ENCODE measurements around the gene AOPEP.
"Not testable (repeated sequence)": the region's sequence is repeated elsewhere in the genome, so short reads cannot be mapped to it uniquely, and the experiment has no call there.

The AOPEP gene

DNA sequence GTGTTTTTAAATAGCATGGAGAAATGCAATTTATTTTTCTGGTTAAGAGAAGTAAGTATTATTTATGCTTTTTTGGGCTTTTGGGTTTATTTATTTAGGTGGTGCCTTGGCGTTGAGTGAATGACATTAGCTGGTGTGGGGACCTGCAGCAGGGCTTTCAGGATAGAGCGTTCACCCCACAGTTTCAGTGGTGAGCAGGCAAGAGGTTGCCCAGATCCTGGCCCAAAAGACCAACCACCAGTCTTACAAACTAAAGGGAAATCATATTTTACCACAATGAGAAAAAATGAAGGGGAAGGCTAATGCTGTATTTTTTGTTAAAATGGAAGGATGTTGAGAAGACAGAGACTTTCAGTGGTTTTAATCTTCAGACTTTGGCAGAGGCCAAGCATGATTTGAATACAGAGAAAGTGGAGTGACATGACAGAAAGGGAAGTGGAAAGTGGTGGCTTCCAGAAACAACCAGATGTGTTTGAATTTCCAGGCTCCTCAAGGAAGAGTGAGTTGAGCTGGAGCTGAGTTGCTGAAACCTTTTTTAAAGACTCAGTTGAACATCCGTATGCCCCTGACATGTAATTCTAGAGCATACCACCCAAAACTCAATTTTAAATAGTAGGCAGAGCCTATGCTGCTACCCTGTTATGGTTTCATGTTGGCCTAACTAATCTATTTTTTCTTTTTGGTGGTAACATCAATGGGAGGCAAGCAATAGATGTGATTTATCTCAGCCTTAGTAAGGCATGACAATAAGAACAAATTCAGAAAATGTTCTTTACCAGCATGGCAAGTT lies 94.8 kb downstream of the AOPEP start:
- DNase-seq: no peak

DNA sequence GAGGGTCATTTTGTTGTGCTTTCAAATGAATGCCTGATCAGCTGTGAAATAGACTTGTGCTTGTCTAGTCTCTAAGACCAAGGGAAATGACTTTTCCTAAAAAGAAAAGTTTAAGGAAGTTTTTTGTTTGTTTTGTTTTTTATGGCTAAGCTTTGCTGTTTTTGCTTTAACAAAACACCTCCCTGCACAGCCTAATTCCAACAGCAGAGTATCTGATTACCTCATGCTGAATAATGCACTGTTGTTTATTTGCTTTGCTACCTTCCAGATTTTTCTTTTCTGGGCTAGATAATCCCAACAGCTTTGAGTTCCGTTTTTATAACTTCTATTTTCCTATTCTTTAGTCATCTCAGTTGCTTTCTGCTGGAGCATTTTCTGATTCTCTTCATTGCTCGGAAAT lies 95.8 kb downstream of the AOPEP start:
- no peak for DNase-seq

DNA sequence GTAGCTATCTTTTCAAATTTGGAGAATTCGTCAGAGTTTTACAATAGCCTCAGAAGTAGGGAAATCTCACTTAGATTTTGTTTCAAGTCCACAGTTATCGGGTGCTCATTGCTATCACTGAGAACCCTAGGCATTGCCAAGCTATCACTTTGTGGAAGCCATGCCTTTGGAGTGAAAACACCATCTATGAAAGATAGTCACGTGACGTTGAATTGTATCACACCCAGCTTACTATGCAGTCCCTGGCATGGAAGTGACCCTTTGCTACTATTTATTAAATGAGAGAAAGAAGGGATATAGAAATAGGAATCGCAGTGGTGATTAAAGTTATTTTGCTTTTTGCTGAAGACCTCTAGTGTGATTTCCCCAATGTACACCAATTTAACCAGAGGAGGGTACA lies 97.2 kb downstream of the AOPEP start:
- DNase-seq: no peak

DNA sequence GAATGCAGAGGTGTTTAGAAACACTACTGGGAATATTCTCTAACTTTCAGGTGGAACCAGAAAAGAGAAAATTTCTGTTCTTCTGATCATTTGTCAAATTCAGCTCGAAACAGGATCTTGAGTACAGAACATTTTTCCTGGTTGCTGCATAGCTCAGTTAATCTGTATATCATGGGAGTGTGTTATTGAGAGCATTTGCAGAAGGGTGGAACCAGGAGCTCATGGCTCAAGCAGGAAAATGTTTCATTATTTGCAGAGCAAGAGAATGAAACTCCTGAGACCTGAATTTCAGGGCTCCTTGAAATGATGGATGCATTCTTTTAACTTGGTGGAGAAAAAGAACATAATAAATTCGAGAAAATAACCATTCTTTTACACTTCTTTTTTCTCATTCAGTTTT lies 97.9 kb downstream of the AOPEP start:
- DNase-seq: no peak

DNA sequence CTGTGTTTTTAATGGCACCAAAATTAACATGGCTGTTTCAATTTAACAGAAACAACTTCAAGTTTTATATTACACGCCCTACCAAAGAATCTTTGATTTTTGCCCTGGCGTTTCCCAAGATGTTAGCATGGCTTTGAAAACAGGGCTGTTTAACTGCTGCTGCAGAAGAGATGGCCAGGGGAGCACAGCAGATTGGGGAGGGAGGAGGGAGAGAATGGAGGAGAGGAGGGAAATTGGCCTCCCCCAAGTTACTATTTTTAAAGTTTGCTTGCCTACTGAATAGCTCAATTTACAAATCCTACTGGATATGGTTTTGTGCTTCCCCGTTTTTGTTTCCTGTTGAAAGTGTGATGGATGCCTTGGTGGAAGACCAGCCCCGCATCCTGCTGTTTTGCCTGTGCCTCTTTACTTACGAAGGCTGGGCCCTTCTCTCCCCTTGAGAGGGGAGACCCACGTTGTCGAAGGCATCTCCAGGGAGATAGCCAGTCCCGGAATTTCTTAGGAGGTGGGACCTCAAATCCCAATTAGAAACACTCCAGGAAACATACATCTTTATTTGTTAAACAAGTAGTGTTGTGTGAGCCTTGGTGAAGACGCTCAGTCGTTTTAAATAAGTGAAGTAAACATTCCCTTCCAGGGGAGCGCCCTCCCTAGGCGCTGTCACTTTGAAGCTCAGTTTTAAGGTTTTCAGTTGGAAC lies 98.6 kb downstream of the AOPEP start:
- DNase-seq: no peak

DNA sequence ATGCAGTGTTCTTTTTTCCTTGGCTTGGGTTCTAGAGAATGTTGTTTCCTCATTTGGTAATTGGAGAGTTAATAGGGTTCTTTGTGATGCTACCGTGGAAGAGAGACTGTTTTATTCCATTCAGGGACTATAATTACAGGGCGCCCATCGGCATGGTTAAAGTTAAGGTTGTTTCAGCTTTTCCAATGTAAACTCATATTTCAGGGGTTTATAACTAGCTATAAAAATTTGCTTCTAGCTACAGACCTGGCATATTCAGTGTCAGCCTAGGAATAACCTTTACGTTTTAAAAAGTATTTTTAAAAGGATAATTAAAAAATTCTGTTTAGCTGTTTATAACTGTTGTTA lies 99.1 kb downstream of the AOPEP start:
- DNase-seq: no peak

DNA sequence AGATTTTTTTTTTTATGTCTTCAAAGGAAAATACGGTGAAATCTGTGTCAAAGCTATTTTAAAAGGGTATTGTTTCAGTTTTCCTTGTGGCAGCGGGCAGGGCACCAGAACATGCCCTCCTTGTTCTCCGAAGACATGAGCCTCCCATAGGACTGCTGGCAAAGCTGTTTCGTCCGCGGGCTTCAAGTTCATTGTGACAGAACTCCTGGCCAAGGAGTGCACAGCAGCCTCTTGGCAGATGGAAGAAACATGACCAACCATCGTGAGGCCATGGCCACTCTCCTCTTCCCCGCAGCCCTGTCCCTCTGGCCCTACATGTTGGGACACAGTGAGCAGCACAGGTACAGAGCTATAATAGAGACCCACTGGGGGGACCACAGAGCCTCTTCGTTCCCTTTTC lies 99.5 kb downstream of the AOPEP start:
- no peak for DNase-seq

DNA sequence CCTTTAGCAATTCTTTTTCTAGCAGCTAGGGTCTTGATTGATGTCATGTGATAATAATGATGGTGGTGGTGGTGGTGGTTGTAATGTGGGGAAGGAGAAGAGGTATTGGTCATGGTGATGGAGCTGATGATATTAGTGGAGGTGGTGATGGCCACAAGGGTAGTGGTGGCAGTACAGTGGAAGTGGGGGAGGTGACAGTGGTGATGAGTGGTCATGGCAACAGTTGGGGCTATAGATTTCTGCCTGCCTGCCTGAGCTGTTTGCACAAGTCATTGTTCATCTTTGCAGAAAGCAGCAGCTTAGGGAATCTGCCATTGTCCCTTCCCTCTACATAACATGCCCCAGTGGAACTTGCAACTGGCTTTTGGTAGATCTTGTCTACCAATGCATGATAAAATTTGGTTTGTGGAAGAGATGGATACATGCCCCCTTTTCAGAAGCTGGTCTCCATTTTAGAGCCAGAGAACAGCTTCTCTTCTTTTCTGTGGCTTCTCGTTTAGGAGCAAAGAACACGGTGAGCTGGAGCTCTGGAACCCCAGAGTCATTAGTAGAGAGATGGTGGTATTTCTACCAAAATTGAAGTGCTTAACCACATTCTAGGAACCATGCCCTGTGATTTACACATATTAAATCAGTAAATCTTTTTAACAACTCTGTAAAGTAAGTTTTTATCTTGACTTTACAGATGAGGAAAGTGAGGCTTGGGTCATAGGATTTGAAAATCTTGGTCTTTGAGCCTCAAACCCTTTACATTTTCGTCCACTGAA lies 100.3 kb downstream of the AOPEP start:
- DNase-seq: no peak

DNA sequence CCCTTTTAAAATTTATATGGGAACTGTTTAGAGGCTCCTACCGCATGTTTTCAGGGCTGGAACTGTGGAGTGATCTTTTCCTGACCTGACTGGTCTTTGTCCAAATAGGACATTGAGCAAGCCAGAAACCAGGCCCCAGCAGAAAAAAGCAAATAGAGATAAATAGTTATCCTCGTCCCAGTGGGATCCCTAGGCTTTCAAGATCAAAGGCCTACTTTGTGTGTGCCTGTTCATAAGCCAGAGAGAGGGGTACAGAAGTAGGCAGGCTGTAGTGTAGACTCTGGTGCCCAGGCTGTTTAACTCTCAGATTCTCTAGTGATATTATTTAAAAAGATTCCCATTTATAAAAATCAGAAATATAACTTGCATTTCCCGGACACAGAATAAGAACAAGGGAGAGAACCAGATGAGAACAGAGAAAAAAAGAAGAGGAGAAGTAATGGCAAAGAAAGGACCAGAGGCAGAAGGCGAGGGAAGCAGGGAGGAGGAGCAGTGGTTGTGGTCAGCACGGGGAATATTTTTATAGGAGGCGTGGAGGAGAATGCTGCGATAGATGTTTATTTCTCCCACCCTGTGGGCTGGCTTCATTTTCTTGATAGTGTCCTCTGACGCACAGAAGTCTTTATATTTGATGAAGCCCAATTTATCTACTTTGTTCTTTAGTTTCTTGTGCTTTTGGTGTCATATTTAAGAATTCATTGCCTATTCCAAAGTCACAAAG lies 101.2 kb downstream of the AOPEP start:
- no peak for DNase-seq

DNA sequence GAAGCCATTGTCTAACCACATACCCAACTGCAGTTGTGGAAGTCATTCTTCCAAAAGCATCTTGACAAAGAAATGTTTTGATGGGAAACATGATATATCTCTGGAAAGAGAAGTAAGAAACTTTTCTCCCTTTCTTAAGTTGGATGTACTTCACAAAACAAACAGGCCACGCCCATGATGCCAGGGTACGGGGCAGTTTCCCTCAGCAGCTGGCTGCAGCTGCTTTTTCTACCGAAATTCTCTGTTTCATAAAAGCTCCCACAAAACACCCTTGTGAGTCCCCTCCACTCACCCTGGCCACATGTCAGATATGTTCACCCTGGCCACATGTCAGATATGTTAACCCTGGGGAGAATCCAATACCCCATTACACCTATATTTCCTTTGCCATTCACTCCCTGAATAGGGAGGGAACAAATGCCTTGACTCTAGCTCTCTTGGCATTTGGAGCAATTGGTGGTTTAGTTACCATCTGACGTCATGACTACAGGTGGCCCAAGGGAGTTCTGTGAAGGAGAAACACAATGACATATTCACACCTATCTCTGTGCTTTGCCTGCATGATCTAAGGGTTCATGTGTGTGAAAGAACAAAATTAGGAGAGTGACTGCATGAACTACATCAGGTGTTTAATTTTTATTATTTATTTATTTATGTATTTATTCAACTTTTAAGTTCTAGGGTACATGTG lies 103.0 kb downstream of the AOPEP start:
- no peak for DNase-seq

DNA sequence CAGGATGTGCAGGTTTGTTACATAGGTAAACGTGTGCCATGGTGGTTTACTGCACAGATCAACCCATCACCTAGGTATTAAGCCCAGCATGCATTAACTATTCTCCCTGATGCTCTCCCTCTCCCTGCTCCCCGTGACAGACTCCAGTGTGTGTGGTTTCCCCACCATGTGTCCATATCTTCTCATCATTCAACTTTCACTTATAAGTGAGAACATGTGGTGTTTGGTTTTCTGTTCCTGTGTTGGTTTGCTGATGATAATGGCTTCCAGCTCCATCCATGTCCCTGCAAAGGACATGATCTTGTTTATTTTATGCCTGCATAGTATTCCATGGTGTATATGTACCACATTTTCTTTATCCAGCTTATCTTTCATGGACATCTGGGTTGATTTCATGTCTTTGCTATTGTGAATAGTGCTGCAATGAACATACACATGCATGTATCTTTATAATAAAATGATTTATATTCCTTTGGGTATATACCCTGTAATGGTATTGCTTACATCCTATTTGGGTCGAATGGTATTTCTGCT lies 103.6 kb downstream of the AOPEP start:
- not testable (repeated sequence) for DNase-seq

DNA sequence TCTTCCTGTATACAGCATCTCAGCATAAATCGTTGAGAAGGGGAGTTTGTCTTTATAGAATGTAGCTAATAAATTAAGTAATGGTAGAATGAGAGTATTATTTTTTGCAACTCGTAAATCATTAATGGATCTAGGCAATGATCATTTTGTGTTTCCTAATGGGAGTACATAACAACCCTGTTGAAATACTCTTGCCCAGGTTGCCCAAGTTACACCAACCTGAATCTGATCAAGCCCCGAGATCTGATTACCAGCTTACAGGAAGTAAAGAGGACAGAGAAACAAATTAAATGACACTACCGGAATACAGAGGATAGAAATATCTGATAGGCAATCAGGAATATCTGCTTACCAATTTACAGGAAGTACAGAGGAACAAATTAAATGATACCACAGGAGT lies 107.3 kb downstream of the AOPEP start:
- DNase-seq: no peak

DNA sequence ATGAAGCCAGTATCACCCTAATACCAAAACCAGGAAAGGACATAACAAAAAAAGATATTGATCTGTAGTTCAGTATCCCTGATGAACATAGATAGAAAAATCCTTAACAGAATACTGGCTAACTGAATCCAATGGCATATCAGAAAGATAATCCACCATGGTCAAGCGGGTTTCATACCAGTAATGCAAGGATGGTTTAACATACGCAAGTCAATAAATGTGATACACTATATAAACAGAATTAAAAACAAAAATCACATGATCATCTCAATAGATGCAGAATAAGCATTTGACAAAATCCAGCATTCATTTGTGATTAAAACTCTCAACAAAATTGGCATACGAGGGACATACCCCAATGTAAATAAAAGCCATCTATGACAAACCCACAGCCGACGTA lies 110.9 kb downstream of the AOPEP start:
- no peak for DNase-seq

DNA sequence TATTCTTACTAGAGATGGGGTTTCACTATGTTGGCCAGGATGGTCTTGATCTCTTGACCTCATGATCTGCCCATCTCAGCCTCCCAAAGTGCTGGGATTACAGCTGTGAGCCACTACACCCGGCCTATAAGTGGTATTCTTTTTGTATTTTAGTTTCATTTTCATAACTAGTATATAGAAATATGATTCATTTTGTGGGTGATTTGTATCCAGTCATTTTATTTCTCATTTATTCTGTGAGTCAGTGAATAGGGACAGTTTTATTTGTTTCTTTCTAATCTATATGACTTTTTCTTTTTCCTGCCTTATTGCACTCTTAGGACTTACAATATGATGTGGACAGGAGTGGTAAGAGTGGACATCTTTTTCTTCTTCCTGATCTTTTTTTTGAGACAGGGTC lies 112.9 kb downstream of the AOPEP start:
- DNase-seq: no peak

DNA sequence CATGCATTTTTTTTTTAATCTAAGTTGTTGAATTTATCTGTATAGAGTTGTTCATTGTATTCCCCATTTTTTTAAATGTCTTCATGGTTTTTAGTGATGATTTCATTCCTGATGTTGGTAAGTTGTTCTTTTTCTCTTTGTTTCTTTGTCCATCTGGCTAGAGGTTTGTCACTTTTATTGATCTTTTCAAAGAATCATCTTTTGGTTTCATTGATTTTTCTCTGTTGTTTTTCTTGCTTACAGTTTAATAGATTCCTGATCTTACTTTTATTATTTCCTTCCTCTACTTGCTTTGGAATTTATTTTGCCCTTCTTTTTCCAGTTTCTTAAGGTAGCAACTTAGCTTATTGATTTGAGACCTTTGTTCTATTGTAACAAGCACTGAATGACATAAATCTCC lies 114.2 kb downstream of the AOPEP start:
- no peak for DNase-seq

DNA sequence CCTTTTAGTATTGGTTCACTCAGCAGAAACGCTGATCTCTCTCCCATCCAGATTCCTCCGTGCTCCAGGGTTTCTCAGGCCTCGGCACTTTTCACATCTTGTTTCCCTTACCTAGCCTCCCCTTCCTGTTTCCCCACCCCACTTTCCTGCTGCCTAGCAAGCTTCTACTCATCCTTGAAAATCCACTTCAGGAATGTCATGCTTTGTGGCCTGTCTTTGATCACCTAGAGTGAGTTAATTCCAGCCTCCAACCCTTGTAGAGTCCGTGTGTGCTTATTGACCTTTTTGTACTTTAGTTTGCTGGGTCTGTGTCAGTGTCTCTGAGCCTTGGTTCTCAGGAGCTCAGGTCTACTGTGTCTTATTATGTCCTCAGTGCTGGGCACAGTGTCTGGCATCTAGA lies 116.6 kb downstream of the AOPEP start:
- DNase-seq: no peak

DNA sequence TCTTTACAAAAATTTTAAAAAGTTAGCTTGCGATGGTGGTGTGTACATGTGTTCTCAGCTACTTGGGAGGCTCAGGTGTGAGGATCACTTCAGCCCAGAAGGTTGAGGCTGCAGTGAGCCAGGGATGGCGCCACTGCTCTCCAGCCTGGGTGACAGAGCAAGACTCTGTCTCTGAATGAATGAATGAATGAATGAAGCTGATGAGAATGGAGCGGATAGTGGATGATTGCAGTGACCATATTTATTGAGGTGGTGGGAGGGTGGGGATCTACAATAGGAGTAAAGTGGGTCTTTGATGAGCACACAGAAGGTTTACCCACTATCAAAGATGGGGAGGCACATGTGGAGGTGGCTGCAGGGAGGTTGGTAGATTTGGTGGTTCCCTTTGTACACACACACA lies 120.2 kb downstream of the AOPEP start:
- no peak for DNase-seq

DNA sequence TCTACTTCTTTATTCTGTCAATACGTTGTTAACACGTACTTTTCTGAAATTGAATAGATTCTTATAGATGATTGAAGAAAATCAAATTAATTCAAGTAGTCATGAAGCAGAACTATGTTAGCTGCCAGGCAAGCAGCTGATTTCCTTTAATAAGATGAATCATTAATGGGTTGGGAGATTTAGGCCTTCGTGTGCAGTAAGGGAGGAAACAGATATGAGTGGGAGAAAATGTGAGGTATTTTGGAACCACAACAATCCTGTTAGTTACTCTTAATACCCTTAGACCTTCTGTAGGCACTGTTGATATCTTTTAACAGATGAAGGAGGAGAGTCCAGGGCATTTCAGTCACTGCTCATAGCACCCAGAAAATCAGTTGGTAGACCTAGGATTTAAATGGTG lies 121.0 kb downstream of the AOPEP start:
- DNase-seq: no peak

DNA sequence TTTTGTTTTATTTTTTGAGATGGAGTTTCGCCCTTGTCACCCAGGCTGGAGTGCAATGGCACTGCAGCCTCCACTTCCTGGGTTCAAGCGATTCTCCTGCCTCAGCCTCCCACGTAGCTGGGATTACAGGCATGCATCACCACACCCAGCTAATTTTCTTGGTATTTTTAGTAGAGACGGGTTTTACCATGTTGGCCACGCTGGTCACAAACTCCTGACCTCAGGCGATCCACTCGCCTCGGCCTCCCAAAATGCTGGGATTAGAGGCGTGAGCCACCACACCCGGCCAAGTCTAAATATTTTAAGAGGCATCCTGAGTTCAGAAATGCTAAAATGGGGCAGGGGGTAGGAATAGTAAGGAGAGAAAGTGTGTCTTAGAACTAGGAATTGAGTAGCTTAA lies 122.3 kb downstream of the AOPEP start:
- DNase-seq: not testable (repeated sequence)

DNA sequence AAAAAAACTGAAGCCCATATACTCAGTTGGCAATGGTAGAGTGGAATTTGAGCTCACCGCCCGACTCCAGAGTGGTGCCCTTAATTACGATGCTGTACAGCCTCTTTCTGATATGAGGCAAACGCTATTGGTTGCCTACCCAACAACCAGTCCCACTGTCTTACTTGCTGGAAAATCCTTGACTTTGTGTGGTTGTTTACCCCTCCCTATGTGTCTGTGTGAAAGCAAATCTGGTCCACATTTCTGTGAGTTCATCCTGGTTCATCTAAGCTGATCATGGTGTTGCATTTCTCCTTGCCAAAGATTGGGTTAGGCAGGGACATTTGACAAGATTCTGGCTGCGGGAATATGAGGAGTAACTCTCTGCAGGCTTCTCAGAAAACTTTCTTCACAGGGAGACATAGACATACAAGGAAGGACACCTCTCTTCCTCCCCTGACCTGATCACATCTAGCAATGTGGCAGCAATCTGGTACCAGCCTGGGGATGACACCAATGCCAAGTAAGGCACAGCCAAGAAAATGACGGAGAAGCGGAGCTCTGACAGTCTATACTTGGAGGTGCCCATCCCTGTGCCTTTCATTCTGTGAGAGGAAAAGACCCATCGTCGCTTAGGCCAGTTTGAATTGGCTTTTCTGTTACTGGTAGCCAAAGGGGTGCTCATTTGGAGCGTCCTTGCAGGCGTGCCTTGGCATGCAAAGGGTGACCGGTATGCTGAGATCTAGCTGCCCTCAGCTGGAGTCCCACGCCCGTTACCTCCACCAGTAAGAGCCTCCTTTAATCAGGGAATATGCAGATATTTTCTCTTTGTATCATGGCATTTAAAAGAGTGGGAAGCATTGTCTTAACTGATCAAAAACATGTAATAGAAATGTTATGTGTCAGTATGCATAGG lies 124.3 kb downstream of the AOPEP start:
- DNase-seq: no peak

DNA sequence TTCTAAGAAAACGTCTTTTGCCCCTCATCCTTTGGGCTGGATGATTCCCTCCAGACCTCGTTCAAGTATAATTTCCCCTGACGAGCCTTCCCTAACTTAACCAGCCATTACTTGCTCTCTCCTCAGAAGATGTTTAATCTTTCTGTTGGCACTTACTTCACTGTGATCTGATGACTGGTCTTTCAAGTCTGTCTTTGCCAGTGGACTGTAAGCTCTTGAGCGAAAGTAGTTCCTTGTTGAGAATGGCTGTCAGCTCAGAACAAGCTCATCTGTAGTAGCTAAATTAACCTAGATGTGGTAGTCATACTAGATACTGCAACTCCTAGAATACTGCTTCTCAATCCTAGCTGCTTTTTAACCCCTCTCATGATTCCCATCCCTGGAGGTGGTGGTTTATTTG lies 125.0 kb downstream of the AOPEP start:
- DNase-seq: no peak
